Suppressor macrophage (primary cell): Measurements from ENCODE around the gene FAR2.
"Not testable (repeated sequence)": the region's sequence is repeated elsewhere in the genome, so short reads cannot be mapped to it uniquely, and the experiment has no call there.

Source experiments
- DNase-seq, 4 experiments: peaks; one replicate each; pipeline ENCODE4 v3.0.0-alpha.2; 2020 to 2022

Gene FAR2

GRCh38 chr12:29333178-29333577 is 184.1 kb downstream of the FAR2 start:
- no peak for DNase-seq

DNA sequence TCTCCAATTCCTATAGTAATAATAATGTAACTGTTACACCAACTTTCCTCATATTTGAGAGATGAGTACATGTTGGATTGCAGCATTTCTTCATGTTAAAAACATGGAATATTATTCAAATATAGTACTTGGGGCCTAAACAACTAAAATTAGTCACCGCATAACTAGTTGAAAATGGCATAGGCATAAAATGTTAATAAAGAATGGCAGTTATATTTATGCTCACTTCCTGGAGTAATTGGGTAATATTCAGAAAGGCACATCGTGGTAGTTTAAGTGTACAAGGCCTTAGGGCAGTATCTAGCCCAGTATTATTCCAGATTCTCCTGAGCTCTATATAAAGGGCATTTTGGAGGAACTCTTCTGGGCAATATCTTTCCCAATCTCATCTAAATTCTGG is 185.9 kb downstream of the FAR2 start:
- DNase-seq = no peak

GRCh38 chr12:29337325-29337724 is 188.2 kb downstream of the FAR2 start:
- DNase-seq = no peak

- no peak for DNase-seq
Measured at GRCh38 chr12:29343022-29343799, 194.1 kb downstream of the FAR2 start.

GRCh38 chr12:29346769-29347421 is 197.8 kb downstream of the FAR2 start:
- no peak for DNase-seq

DNA sequence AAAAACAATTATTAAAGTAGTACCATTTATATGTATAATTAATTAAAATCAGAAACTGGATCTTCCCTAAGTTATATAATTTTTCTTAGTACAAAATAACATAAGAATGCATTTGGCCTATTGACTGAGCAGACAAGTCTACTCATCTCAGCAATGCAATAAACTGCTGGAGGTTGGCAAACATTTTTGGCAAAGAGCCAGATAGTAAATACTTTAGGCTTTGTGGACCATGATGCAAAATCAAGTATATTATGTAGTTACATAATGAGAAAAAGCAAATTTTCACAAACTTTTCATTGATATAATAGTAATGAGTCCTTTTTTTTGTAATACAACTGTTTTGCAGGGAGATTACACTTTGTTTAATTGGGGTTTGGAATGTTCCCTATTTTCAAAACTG is 201.0 kb downstream of the FAR2 start:
- peak in 1 of 4 experiments; percentile 9 for DNase-seq

- DNase-seq = no peak
Measured at GRCh38 chr12:29354954-29355353, 205.9 kb downstream of the FAR2 start.

GRCh38 chr12:29365091-29365490 is 216.0 kb downstream of the FAR2 start:
- DNase-seq = no peak

DNA sequence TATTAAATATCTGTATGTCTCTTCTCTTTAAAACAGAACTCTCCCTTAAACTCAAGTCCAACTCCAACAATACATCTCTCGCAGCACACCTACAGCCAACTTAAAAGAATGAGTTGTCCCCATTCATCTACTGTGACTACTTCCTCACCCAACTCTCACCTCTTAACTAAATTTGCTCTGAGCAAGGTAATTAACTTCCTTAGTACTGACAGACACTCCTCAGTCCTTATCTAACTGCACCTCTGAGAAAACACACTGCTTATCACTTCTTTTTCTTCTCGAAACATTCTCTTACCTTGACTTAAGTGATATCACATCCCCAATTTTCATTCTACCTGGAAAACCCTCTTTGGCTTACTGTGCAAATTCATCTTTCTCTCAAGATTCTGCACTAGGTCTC is 224.9 kb downstream of the FAR2 start:
- no peak for DNase-seq

- DNase-seq = no peak
Measured at GRCh38 chr12:29374913-29375312, 225.8 kb downstream of the FAR2 start.

DNA sequence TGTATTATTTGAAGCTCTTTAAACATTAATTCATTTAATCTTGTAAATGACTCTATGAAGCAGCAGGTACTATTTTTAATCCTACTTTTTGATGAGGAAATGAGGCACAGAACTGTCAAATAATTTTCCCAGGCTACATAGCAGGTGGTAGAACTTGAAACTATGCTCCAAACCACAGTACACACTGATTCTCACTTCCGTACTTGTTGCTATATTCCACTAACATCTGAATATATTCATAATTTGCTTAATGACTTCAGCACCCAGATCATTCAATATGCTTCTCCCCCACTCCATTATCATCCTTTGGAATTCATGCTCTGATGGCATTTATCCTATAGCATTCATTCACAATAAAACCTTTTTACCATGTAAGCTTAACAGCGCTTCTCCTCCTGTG is 227.0 kb downstream of the FAR2 start:
- no peak for DNase-seq

DNA sequence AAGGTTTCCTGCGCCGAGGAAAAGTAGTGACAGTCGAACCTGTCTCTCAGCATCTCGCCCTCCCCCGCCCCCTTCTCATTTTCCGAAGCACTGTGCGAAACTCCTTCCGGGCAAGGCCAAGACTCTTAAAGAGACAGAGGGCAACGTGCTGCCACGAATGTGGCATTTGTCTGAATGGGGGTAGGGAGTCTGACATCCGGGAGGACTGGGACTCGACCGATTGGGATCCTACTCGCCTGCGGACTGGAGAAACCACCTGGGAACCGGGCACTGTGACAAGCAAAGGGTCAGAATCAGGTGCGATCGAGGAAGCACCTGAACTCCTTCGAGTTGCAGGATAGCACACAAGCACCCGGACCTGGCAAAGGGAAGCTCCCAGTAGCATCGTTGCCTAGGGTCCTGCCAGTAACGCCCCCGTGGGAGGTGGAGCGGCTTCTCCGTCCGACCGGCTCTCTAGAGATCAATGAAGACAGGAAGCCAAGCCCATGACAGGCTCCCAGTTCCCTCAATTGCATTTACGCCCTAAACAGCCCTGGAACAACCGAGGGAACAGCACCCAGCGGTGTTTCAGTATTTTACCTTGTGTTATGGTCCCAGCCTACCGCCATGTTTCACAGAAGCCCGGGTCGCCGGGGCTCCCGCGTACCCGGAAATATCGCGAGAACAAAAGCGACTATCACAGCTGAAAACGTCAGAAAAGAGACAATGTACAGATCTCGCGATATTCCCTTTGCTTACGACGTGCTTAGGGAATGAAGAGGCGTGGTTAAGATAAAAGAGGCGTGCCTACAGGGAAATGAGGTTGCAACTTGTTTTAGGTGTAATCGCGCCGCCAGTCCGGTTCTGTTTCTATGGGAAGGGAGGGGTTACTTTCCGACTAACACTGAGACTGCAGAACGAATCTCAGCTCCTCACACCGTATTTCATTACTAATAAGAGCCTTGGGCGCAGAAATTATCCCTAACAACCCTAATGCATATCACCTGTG is 231.8 kb downstream of the FAR2 start, which contains the start of gene ERGIC2:
Gene ERGIC2, minus strand, starts transcription at position 637 of the 988 bp plus-strand sequence. CDS start 9,539 bp downstream, outside the sequence.
- peak; percentile 96 to 100 (median 98) for DNase-seq

- DNase-seq = no peak
Measured at GRCh38 chr12:29382251-29382650, 233.2 kb downstream of the FAR2 start.

DNA sequence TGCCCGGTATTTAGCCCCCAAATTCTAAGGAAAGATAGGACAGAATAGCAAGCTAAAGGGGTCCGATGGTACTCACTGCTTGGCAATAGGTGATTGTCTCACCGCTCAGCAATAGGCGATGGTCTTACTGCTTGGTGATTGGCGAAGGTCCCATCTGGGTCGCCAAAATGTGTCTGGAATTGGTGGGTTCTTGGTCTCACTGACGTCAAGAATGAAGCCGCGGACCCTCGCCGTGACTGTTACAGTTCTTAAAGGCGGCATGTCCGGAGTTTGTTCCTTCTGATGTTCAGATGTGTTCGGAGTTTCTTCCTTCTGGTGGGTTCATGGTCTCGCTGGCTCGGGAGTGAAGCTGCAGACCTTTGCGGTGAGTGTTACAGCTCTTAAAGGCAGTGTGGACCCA is 236.1 kb downstream of the FAR2 start:
- DNase-seq = not testable (repeated sequence)
